ENCODE measurements around the gene SLC7A4.
"Not testable (repeated sequence)": the region's sequence is repeated elsewhere in the genome, so short reads cannot be mapped to it uniquely, and the experiment has no call there.

Gene SLC7A4

DNA sequence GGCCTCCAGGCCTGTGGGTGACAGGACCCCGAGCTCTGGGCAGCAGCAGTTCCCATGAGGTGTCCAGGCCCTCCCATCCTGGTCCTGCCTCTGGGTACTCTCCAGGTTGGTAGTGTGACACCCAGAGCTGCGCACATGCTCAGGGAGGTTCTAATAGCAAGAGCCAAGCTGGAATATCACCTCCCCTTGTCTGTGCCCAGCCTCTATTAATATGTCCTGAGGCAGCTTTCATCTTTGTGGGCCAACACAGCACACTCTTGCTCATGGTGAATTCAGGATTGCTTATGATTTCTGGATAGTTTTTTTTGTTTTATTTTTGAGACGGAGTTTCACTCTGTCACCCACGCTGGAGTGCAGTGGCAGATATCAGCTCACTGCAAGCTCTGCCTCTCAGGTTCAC, 14.0 kb downstream of the SLC7A4 start:
- no peak for DNase-seq

DNA sequence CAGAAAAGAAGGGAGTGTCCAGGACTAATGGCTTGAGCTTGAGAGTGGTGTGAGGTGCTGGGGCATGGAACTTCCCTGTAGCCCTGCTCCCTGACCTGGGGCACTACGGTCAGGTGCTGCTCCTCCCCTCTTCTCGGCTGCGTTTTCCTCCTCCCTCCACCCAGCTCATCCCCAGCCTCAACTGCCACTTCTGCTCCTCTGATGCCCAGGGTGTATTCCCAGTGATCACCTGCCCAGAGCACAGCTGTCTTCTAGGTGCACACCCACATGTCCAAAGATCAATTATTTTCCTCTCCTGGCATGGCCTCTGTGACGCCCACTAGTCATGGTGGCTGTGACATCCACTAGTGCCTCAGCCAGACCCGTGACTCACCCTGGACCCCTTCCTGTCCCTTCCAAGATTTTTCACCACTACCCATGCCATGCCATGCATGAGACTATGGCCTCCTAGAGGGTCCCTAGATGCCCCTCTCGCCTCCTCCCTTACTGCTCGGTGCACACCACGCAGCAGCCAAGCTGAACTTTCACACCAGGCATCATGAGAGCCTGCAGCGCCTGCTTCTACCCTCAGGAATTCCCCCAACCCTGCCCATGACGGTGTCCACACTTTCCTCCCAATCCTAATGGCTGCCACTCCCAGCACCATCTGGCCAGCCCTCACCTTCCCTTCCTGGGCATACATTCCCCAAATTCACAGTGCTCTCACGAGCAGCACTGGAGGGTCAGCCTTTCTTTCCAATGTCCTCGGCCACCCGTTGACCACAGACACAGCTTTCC, 15.5 kb downstream of the SLC7A4 start:
- no peak for DNase-seq

DNA sequence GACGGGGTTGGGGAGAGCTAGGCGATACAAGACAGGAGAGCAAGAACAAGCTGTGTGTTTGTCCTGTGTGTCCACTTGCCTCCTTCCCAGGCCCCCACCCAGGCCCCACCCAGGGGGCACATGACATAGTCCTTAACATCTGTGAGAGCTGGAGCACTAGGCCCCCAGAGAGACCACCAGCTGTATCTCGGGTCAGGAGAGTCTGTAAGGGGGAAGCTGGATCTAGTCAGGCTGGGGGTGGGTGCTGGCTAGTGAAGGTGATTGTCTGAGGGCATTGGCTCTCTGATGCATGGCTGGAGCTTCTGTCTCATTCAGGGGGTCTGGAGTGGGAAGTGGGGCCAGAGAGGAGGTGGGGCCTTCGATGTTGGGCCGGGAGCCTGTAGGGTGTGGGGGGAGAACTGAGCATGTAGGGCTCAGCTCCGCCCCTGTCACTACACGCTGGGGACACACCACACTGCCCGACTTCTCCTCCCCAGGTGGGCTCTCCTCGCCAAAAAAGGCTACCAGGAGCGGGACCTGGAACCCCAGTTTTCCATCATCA, 16.8 kb downstream of the SLC7A4 start:
- no peak for DNase-seq

DNA sequence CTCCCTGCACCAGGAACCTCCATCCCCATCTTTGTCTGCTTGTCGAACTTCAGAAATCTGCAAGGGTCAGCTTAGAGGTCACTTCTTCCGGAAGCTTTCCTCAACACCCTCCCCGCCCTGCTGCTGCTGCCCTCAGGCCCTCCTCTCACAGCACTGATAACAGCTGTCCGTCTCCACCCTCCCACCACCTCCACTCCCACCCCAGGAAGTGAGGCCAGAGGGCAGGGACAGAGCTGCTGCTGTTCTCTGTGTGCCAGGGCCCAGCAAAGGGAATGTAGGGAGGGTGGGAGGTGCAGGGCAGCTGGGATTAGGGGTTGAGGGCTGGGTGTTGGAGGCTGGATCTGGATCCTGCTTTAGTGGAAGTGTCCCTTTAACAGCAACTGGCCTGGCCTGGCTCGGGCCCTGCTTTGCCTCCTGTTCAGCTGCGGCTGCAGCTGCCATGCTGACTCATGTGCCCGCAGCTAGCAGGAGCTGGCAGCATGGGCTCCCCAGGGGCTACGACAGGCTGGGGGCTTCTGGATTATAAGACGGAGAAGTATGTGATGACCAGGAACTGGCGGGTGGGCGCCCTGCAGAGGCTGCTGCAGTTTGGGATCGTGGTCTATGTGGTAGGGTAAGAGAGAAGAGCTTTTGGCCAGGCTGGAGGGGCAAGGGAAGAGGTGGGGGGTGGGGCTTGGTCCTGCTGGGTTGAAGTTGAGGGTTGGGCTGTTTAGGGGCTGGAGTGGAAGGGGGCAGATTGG, 17.5 kb downstream of the SLC7A4 start, which contains the start of gene P2RX6:
TSS of gene P2RX6 (plus strand) at position 440 of the 740 bp plus-strand sequence. CDS start at position 450, 10 bp downstream.
- peak; percentile 62 for DNase-seq

DNA sequence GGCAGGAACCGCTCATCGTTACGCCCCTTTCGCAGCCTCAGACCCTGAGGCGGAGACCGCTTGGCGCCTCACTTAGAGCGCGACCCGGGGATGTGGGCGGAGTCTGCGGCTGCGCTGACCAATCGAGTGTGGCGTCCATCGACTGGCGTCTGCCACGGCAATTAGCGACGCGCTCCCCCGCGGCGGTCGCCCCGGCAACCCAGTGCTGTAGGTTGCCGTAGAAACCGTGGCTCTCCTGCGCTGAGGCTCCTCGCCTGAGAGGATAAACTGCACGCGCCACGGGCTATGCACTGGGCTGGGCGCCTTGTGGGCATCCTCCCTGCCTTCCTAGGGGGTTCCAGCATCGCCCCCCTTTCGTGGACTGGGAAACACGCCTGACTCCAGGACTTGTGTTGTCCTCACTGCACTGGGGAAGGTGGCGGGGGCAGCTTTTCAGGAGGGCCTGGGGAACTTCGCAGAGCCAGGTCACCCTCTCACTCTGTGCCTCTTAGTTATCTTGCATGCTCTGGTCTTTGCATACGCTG, 18.1 kb downstream of the SLC7A4 start:
- peak; percentile 92 for DNase-seq

DNA sequence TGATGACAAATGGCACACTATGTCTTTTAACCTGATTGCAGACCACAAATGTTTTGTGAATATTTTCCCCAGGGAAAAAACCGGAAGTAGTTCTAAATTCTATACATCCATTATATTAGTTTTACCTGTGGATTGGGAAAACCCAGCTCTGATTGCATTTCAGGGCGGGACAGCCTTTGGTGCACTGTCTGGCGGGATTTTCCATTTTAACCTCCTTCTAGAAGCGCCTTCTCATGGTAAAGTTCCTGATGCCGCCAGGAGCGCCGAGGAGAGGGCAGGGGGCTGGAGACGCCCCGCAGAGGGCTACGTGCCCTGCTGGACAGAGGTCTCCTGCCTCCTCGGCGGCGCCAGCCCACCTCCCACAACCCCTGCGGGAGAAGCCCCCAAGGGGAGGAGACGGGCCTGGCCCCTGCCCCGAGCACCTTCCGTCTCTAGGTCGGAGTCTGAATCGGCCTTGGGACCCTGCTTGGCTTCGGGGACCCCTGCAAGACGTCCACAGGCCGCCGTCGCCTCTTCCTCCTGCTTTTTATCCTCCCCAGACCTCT, 18.6 kb downstream of the SLC7A4 start:
- DNase-seq = no peak

DNA sequence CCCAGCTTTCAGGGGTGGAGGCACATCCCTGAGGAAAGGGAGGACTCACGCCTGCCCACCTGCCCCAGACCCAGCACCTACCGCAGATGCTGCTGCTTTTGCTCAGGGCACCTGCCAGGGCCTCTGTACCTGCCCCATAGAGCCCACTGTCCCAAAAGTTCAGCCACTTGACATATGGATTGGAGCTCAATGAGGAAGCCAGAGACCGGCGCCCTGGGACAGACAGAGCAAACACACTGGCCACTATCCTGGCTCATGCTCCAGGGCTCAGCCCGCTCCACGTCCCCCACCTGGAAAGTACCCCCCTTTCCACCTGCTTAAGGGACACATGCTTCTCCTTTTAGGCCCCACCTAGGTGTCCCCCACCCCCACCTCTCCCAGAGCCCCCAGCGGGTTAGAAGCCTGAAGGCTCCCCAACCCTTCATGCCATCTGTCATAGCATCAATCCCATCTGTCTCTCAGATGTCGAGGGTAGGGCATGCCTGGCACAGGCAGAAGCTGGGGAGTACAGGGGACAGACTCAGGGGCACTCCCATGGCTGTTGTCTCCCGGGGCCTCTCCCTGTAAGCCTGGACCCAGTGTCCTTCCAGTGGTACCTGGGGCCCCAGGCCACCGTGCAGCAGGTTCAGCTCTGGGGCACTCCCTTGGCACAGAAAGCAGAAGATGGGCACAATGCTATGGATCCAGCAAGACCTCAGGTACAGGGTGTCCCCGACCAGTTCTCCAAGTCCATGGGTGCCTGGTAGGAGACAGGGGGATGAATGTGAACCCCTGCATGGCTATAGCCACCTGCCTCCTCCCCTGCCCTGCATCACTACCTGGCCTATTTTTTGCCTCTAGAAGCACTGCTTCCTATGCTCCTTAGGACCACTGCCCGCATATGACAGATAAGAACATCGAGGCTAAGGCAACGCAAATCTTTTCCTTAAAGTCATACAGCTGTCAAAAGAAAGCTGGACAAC, 19.6 kb downstream of the SLC7A4 start:
- no peak for DNase-seq

DNA sequence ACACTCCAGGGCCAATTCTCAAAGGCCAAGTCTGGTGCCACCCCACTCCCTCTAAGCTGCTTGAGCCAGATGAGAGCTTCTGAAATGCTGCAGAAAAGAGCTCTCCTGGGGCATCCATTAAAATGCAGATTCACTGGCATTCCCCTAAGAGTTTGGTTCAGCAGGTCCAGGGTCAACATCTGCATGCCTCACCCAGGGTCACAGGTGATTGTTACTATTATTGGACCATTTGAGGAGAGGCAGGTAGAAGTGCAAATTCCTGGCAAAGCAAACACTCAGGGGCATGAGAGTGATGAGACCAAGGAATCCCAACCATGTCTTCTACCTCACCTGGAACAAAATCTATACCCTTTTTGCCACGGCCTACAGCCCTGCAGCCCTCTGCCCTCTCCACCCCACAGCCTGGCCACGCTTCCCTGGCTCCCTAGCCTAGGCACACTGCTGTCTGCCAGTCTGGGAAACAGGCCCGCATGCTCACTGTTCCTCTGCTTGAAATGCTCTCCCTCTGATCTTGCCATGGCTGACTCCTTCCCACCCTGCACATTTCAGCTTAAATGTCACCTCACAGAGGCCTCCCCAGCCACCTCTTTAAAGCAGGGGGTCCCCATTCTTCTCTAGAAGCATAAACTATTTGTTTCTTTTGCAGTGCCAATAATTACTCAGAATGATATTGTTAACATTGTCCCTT, 21.8 kb downstream of the SLC7A4 start:
- DNase-seq = no peak

DNA sequence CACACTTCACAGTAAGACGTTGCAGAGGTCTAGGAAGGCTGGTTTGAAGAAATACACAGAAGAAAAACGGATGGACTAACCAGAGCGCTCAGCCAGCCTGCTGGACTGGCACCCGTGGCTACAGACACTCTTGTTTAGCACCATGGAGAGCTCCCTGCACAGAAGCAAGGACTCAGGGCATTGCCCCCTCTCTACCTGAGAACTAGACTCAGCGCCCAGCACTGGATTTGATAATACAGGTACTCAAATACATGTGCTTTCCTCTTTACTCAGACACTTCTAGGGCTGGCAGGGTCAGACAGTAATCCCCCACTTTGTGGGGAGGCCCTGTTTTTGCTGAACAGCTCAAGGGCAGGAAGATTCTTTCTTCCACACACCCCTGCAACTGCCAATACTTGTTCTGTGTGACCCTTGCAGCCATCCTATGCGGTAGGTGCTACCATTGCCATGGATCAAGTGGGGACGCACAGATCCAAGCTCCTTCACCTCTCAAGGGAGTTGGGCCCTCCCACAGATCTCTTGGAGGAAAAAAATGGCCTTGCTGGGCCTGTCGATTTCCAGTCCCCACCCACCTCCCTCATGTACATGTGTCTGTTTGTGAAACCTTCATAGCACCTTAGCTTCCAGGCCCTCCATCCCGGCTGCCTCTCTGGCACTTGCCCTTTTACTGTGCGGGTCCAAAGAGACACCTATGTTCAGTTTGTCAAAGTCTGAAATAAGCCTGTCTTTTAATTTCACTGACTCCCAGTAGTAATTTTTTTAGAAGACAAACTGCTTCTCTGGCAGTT, 22.5 kb downstream of the SLC7A4 start:
- DNase-seq = peak; percentile 43

DNA sequence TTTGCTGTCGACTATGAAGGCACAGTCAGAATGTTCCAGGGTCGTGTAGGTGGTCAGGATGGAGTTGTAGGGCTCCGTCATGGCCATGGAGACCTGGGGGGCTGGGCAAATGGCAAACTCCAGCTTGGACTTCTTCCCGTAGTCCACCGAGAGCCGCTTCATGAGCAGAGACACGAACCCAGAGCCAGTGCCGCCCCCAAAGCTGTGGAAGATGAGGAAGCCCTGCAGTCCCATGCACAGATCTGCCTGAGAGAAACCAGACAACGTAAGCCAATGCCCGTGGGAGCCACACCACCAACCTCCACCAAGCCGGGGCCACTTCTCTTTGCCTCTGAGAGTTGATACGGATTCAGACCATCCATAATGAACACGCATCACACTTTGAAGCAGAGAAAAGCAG, 23.2 kb downstream of the SLC7A4 start:
- DNase-seq = not testable (repeated sequence)

DNA sequence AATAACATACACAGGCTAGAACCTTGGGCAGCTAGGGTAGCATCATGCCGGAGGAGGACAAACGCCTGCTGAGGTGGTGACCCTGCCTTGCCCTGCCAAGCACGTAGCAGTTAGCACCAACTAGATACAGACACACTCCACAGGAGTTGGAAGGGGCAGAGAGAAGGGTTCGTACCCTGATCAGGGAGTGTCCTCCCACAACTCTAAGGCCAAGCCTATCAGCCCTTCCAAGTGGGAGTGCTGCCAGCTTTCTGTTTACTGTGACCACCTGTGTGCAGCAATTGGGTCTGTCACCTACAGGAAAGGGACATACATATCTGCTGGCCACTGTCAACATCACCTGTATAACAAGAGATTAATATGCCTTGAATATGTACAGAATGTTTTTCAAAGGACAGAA, 28.6 kb downstream of the SLC7A4 start:
- DNase-seq = no peak

DNA sequence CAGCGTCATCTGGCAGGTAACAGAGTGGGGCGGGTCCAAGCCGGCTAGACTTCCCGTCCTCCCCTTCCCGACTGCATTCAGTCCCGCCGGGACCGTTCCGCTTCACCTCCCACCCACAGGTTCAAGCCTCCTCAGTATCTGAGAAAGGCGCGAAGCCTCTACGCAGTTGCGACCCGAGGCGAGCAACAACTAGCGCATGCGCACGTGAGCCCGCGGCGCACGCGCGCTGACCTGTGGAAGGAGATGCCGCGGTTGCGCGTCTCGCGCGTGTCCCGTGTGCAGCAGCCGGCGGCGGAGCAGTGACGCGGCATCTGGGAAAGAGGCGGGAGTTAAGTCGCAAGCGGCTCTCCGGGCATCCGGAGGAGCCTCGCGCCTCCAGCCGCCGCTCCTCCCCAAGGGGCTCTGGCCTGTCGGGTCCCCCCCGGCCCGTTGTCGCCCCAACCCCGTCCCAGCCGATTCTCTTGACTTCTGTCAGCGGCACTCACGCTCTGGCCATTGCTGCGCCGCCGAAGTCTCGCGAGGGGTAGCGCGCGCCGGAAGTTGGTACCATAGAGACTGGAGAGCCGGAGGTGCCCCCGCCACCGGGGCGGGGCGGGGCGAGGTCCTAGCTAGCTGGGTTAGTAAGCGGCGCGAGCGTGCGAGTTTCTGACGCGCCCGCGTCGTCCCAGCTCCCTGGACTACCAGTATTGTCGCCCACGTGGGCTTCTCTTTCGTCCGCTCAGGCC, 30.6 kb downstream of the SLC7A4 start, which contains the start of gene THAP7:
TSS of gene THAP7 (minus strand) at position 518 of the 725 bp plus-strand sequence. CDS start at position 311, 207 bp downstream.
- DNase-seq = peak; percentile 94

DNA sequence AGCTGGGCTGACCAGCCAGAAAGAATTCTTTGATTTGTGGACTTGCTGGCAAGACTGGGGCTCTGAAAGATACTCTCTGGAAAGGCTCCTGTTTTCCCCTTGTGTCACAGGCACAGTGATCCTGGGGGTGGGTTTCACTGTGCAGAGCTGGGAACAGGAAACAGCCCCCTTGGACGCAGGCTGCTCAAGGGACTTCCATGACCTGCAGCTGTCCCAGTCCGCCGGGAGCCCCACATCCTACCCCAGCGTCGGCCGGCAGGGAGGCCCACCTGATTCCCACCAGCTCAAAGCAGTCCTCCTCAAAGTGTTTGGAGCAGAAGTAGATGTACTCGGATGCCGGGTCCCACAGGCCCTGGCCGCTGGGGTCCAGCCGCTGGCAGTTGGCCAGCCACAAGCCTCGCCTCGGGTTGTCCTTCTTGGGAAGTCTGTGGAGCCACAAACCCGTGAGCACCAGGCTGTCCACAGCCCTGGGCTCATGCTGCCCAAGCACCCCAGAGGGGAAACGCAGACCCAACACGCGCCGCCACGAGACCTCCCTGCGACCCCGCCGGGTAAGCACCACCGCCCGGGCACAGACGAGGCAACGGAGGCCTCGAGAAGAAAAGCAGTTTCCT, 31.3 kb downstream of the SLC7A4 start:
- DNase-seq = no peak

DNA sequence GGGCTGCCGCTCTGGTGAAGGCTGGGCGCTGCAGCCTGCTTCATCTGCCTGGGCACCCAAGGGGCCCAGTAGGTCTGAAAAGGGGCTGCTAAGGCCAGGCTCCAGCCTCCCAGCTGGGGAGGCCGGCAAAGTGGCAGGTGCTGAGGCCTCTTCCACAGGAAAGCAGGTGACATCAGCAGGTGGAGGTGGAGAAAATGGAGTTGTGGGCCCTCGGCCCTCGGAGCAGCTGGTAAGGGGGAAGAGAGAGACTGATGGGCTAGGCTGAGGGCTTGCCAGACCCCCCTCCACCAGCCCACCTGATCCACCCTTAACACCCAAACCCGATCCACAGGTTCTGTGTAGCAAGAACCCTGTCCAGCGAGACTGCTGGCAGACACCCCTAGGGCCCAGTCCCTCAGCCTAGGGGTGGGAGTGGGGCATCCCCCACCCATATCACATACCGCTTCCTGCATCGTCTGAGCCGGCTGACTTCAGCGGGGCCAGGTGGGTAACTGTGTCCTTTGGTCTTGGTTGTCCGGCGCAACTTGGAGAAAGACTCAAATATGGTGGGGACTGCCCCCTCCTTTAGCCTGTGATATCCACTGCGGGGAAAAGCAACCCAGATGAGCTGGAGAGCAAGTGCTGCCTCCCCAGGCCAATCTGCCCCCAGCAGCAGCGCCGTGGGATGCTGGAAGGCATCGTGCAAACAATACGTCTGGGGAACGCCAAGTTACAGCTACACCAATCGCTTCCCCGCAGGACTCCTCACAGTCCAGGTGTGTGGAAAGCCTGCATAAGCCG, 32.0 kb downstream of the SLC7A4 start:
- DNase-seq = no peak

DNA sequence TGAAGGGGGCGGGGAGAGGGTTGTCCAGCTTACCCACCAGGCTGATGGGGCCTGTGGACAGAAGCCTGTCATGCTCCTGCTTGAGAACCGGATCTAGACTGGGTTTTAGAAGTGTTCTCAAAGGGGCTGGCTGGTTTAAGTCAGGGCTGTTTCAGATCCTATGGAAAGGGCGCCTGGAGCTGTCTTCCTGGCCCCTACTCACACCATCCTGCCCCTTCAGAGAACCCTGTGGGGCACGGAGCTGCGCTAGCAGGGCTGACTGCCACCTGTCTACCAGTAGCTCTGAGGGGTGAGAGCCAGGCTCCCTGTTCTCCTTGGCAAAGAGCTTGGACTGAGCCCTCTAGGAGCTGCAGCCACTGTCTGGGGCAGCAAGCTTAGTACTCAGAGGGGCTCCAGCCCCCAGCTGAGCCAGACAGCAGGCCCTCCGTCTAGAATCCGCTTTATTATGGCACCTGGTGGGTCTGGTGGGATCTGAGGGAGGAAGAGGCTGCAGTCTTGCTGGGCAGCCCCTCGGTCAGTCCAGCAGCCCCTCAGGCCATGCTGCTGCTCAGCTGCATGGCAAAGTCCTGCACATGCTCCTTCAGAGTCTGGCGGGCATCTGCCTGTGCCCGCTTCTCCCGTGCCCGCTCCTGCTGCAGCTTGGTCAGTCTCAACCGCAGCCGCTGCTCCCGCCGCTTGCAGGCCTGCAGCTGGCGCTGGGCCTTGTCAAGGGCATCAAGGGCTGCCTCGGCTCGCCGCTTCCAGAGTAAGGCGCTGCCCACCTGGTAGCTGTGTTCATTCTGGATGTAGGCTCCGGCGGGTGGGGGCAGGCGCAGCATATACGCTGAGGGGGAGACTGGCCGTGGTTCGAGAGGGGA, 32.8 kb downstream of the SLC7A4 start:
- DNase-seq = no peak

DNA sequence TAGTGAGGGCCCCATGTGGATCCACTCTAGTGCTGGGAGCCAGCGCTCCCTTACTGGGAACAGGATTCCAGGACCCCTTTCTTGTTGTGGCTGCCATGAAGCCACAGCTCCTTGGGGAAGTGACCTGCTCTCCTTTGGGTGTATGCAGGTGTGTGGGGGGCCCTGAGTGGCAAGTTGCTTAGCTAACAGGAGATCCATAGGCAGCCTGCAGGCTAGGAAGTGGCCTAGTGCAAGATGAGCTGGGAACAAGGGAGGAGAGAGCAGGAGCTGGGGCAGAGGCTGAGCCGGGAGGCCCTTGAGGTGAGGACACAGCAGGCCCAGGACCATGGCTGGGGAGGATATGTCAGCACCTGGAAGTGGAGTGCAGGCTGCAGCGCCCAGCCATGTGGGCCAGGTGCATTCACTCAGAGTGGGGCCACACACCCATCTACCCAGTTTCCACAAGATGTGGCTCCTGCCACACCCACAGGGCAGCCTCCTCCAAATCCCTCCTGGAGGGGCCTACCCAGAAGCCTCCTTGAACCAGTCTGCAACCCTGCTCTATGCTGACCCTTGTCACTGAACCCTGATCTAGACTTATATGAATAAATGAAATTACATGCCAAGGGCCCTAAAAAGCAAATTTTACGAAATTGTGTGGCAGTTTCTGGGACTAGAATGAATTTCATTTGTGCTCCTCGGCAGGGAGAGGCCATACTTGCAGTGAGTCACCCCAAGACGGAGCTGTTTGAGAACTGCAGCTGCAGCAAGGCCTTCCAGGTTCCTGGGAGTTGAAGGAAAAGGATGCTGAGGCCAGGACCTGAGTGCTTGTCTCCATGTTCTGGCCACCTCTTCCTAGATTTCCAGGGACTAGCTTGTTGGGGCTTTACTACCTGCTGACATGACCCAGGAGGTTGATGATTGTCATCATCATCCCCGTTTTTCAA, 33.7 kb downstream of the SLC7A4 start:
- no peak for DNase-seq

Measured in fibroblast of skin of right quadriceps (primary cell).